HEK293 (cell line): Measurements from ENCODE around the gene ITGB3.

Experiments used
- CTCF ChIA-PET: fragments of 350-600 bp; formaldehyde crosslinking; extraction: SDS; loops from one replicate; lab custom pipeline; 2021; ENCODE audit warnings: antibody characterized with exemption; lab: Yijun Ruan, JAX
- POLR2A ChIA-PET: fragments of 300-600 bp; formaldehyde crosslinking; extraction: SDS; loops from one replicate; lab custom pipeline; 2020; ENCODE audit warnings: antibody characterized with exemption, inconsistent platforms; lab: Yijun Ruan, JAX
- H3K27ac ChIP-seq: fragments of 200-500 bp; sonication (Bioruptor generic); 2 replicates; pipeline ENCODE4 v1.5.1; 2014; ENCODE audit warnings: low read depth, low read length, control low read depth, inconsistent platforms; ENCODE audit errors: extremely low read depth
- H3K36me3 ChIP-seq, 2 experiments: fragments of 200-500 bp in 1 of 2; sonication (Bioruptor generic) in 1 of 2; 1 replicate in 1 of 2; 2 replicates in 1 of 2; pipeline ENCODE4 v1.5.1; 2014 to 2017; ENCODE audit warnings: inconsistent platforms in 2 of 2, low read length in 2 of 2; ENCODE audit not compliant: control insufficient read depth in 2 of 2, insufficient read depth in 1 of 2
- H3K4me1 ChIP-seq: fragments of 200-500 bp; sonication (Bioruptor generic); 2 replicates; pipeline ENCODE4 v1.5.1; 2014; ENCODE audit warnings: mild to moderate bottlenecking, low read length, inconsistent platforms; ENCODE audit not compliant: control insufficient read depth, insufficient read depth
- H3K4me3 ChIP-seq: 2 replicates; pipeline ENCODE4 v1.5.1; 2011; ENCODE audit warnings: low read depth, mild to moderate bottlenecking, control low read depth, low read length, moderate library complexity
- H3K9me3 ChIP-seq: fragments of 200-500 bp; sonication (Bioruptor generic); 2 replicates; pipeline ENCODE4 v1.5.1; 2014; ENCODE audit warnings: low read depth, low read length, inconsistent platforms; ENCODE audit not compliant: control insufficient read depth, insufficient read depth
- IKZF3 ChIP-seq: fragments of 450-650 bp; IDR thresholded peaks from 2 replicates; pipeline ENCODE4 v1.5.0; 2018; ENCODE audit warnings: missing biosample characterization, mild to moderate bottlenecking, missing genetic modification characterization, moderate library complexity
- INSM2 ChIP-seq: fragments of 450-650 bp; formaldehyde crosslinking; IDR thresholded peaks from 2 replicates; pipeline ENCODE4 v1.5.1; 2016; ENCODE audit warnings: missing biosample characterization, missing genetic modification characterization
- KLF17 ChIP-seq: fragments of 450-650 bp; formaldehyde crosslinking; IDR thresholded peaks from 2 replicates; pipeline ENCODE4 v1.5.1; 2016; ENCODE audit warnings: missing biosample characterization, missing genetic modification characterization
- KLF8 ChIP-seq: fragments of 450-650 bp; formaldehyde crosslinking; IDR thresholded peaks from 2 replicates; pipeline ENCODE4 v1.5.1; 2016; ENCODE audit warnings: missing biosample characterization, missing genetic modification characterization
- PATZ1 ChIP-seq: fragments of 450-650 bp; formaldehyde crosslinking; IDR thresholded peaks from 2 replicates; pipeline ENCODE4 v1.5.1; 2016; ENCODE audit warnings: missing biosample characterization, missing genetic modification characterization
- SALL2 ChIP-seq: fragments of 450-650 bp; formaldehyde crosslinking; IDR thresholded peaks from 2 replicates; pipeline ENCODE4 v1.5.0; 2017; ENCODE audit warnings: missing biosample characterization, mild to moderate bottlenecking, missing genetic modification characterization, borderline replicate concordance
- SP2 ChIP-seq: fragments of 450-650 bp; formaldehyde crosslinking; IDR thresholded peaks from 2 replicates; pipeline ENCODE4 v1.5.1; 2016; ENCODE audit warnings: missing biosample characterization, missing genetic modification characterization
- SP7 ChIP-seq: fragments of 450-650 bp; formaldehyde crosslinking; IDR thresholded peaks from 2 replicates; pipeline ENCODE4 v1.5.1; 2016; ENCODE audit warnings: missing biosample characterization, missing genetic modification characterization
- TCF7L2 ChIP-seq: IDR thresholded peaks from 2 replicates; pipeline ENCODE4 v1.6.1; 2011; ENCODE audit warnings: low read depth, mild to moderate bottlenecking, inconsistent platforms, low read length, moderate library complexity, borderline replicate concordance
- WT1 ChIP-seq: fragments of 450-650 bp; formaldehyde crosslinking; IDR thresholded peaks from 2 replicates; pipeline ENCODE4 v1.5.1; 2016; ENCODE audit warnings: missing biosample characterization, missing genetic modification characterization
- YY2 ChIP-seq: fragments of 450-650 bp; formaldehyde crosslinking; IDR thresholded peaks from 2 replicates; pipeline ENCODE4 v1.5.1; 2016; ENCODE audit warnings: missing biosample characterization, missing genetic modification characterization
- ZBTB17 ChIP-seq: fragments of 450-650 bp; formaldehyde crosslinking; IDR thresholded peaks from 2 replicates; pipeline ENCODE4 v1.5.1; 2016; ENCODE audit warnings: missing biosample characterization, missing genetic modification characterization
- ZBTB20 ChIP-seq: fragments of 450-650 bp; formaldehyde crosslinking; IDR thresholded peaks from 2 replicates; pipeline ENCODE4 v1.5.1; 2016; ENCODE audit warnings: missing biosample characterization, missing genetic modification characterization
- ZBTB21 ChIP-seq: fragments of 450-650 bp; formaldehyde crosslinking; IDR thresholded peaks from 2 replicates; pipeline ENCODE4 v1.5.1; 2017; ENCODE audit warnings: missing biosample characterization, missing genetic modification characterization
- ZEB2 ChIP-seq: fragments of 450-650 bp; formaldehyde crosslinking; IDR thresholded peaks from 2 replicates; pipeline ENCODE4 v1.5.1; 2016; ENCODE audit warnings: missing biosample characterization, missing genetic modification characterization
- ZNF132 ChIP-seq: fragments of 450-650 bp; formaldehyde crosslinking; IDR thresholded peaks from 2 replicates; pipeline ENCODE4 v1.5.1; 2017; ENCODE audit warnings: missing biosample characterization, missing genetic modification characterization, borderline replicate concordance
- ZNF148 ChIP-seq: fragments of 450-650 bp; formaldehyde crosslinking; IDR thresholded peaks from 2 replicates; pipeline ENCODE4 v1.5.0; 2017; ENCODE audit warnings: missing biosample characterization, missing genetic modification characterization, borderline replicate concordance
- ZNF155 ChIP-seq: fragments of 450-650 bp; formaldehyde crosslinking; IDR thresholded peaks from 2 replicates; pipeline ENCODE4 v1.5.1; 2016; ENCODE audit warnings: missing biosample characterization, missing genetic modification characterization
- ZNF184 ChIP-seq: fragments of 450-650 bp; IDR thresholded peaks from 2 replicates; pipeline ENCODE4 v1.5.1; 2018; ENCODE audit warnings: missing biosample characterization, mild to moderate bottlenecking, missing genetic modification characterization
- ZNF2 ChIP-seq: fragments of 450-650 bp; formaldehyde crosslinking; IDR thresholded peaks from 2 replicates; pipeline ENCODE4 v1.5.1; 2016; ENCODE audit warnings: missing biosample characterization, missing genetic modification characterization
- ZNF335 ChIP-seq: fragments of 450-650 bp; formaldehyde crosslinking; conservative IDR thresholded peaks from 2 replicates; pipeline ENCODE4 v1.5.1; 2016; ENCODE audit warnings: missing biosample characterization, missing genetic modification characterization
- ZNF341 ChIP-seq: fragments of 450-650 bp; formaldehyde crosslinking; IDR thresholded peaks from 2 replicates; pipeline ENCODE4; 2016; ENCODE audit warnings: low read depth, missing biosample characterization, missing genetic modification characterization
- ZNF514 ChIP-seq: fragments of 450-650 bp; formaldehyde crosslinking; IDR thresholded peaks from 2 replicates; pipeline ENCODE4 v1.5.1; 2016; ENCODE audit warnings: missing biosample characterization, missing genetic modification characterization
- ZNF549 ChIP-seq: fragments of 450-650 bp; IDR thresholded peaks from 2 replicates; pipeline ENCODE4 v1.5.1; 2018; ENCODE audit warnings: missing biosample characterization, missing genetic modification characterization, mild to moderate bottlenecking, inconsistent platforms, moderate library complexity
- ZNF600 ChIP-seq: fragments of 450-650 bp; formaldehyde crosslinking; IDR thresholded peaks from 2 replicates; pipeline ENCODE4 v1.5.1; 2016; ENCODE audit warnings: missing biosample characterization, missing genetic modification characterization
- ZNF624 ChIP-seq: fragments of 450-650 bp; formaldehyde crosslinking; IDR thresholded peaks from 2 replicates; pipeline ENCODE4 v1.5.1; 2017; ENCODE audit warnings: missing biosample characterization, missing genetic modification characterization
- ZNF629 ChIP-seq: fragments of 450-650 bp; formaldehyde crosslinking; IDR thresholded peaks from 2 replicates; pipeline ENCODE4 v1.5.1; 2017; ENCODE audit warnings: missing biosample characterization, missing genetic modification characterization
- ZNF639 ChIP-seq: fragments of 450-650 bp; formaldehyde crosslinking; IDR thresholded peaks from 2 replicates; pipeline ENCODE4 v1.5.1; 2016; ENCODE audit warnings: missing biosample characterization, missing genetic modification characterization

The ITGB3 gene

GRCh38 chr17:47279062-47279801, 25.6 kb downstream of the ITGB3 start (continued):
- peak; percentile 76 for TF ChIP-seq KLF17 (tag by site-specific recombination)
- 0 out of 2 replicates have a peak, but pooled peaks have one; percentile 36 for TF ChIP-seq PATZ1
- no peak for TF ChIP-seq TCF7L2
- peak; percentile 19; the same call in 1 of the 2 replicates for TF ChIP-seq ZNF335
- peak; percentile 64 for TF ChIP-seq ZBTB21 (tag by site-specific recombination)
- TF ChIP-seq ZBTB17 (tag by site-specific recombination), result 0 out of 2 replicates have a peak, but pooled peaks have one; percentile 14
- TF ChIP-seq ZNF341 (tag by site-specific recombination), result peak; percentile 48; the same call in 1 of the 2 replicates
- 0 out of 2 replicates have a peak, but pooled peaks have one; percentile 58 for TF ChIP-seq ZNF2 (tag by site-specific recombination)
- TF ChIP-seq ZBTB20, result peak; percentile 70; the same call in 1 of the 2 replicates
- TF ChIP-seq WT1 (tag by site-specific recombination), result peak; percentile 98
- TF ChIP-seq ZNF155, result no peak
- peak; percentile 86 for TF ChIP-seq ZNF629 (tag by site-specific recombination)
- 0 out of 2 replicates have a peak, but pooled peaks have one; percentile 20 for TF ChIP-seq INSM2 (tag by site-specific recombination)
- peak; percentile 61 for TF ChIP-seq ZEB2 (tag by site-specific recombination)
- TF ChIP-seq SP2, result peak; percentile 44
- TF ChIP-seq, all 188 proteins: peak for 26

- H3K9me3 ChIP-seq, result no peaks in the 10 kb centered on the region
- CTCF ChIA-PET, result interaction anchor here (0.6 to 1.1 kb wide), 4 partner anchors 35 to 696 kb away, joined by 3 to 4 read pairs (median 4); no protein-coding TSS in a partner anchor
- no peak overlapping the region for H3K4me3 ChIP-seq
- H3K4me1 ChIP-seq, result peaks cover 31% of the 10 kb centered on the region
- no peaks in the 10 kb centered on the region for H3K36me3 ChIP-seq
- H3K27ac ChIP-seq, result no peak overlapping the region; the same call in 1 of the 2 replicates
- POLR2A ChIA-PET, result no interaction called here
- TF ChIP-seq SP7 (tag by site-specific recombination) (peak; percentile 81), ZNF624 (tag by site-specific recombination) (no peak), ZNF600 (tag by site-specific recombination) (peak; percentile 92), ZNF549 (tag by site-specific recombination) (no peak), ZNF639 (peak; percentile 66; the same call in 1 of the 2 replicates), IKZF3 (tag by site-specific recombination) (0 out of 2 replicates have a peak, but pooled peaks have one; percentile 17), ZNF184 (tag by site-specific recombination) (no peak), ZNF148 (tag by site-specific recombination) (no peak), SALL2 (no peak), ZNF132 (no peak), ZNF514 (tag by site-specific recombination) (no peak), YY2 (tag by site-specific recombination) (no peak), KLF8 (tag by site-specific recombination) (0 out of 2 replicates have a peak, but pooled peaks have one; percentile 50)
Measured at GRCh38 chr17:47280072-47280811, 26.6 kb downstream of the ITGB3 start.
